ENCODE results near the gene TMA7B. TPM values are rescaled to one million over a fixed set of nuclear protein-coding genes. Genes with fewer than 3 reads are reported as not detected.

TMA7B gene
- total RNA-seq, 4 donors from 2014 or later = not detected

- 72 to 81% methylated on average over 7 of the region's 7 CpGs for WGBS, 2 donors
- no peak for TF ChIP-seq POLR2A (IDR thresholded peaks at IDR 0.05)
- no peak for TF ChIP-seq EP300 (IDR thresholded peaks at IDR 0.05)
- TF ChIP-seq CTCF (IDR thresholded peaks at IDR 0.05) = no peak
Measured at GRCh38 chr22:39927544-39927943, 32.7 kb upstream of the TMA7B start.

GRCh38 chr22:39928536-39929520 is 31.4 kb upstream of the TMA7B start:
- H3K36me3 ChIP-seq = no peaks in the 10 kb centered on the region
- no peak overlapping the region for H3K27ac ChIP-seq
- TF ChIP-seq CTCF (IDR thresholded peaks at IDR 0.05) (no peak), EP300 (IDR thresholded peaks at IDR 0.05) (no peak), POLR2A (IDR thresholded peaks at IDR 0.05) (no peak)
- no peaks in the 10 kb centered on the region for H3K4me1 ChIP-seq
- H3K4me3 ChIP-seq = no peak overlapping the region
- WGBS, 2 donors = 80 to 86% methylated on average over 4 of the region's 4 CpGs
- no peaks in the 10 kb centered on the region for H3K9me3 ChIP-seq
- DNase-seq (ENCODE audit: low spot score in 2 of 2) = no peak
- H3K27me3 ChIP-seq = peaks cover 0 to 6% of the 10 kb centered on the region in 2 donors

More at GRCh38 chr22:39927544-39927943, 32.7 kb upstream of the TMA7B start:
- peaks cover 0 to 6% of the 10 kb centered on the region in 2 donors for H3K27me3 ChIP-seq
- H3K9me3 ChIP-seq = no peaks in the 10 kb centered on the region
- H3K4me1 ChIP-seq = no peaks in the 10 kb centered on the region
- H3K4me3 ChIP-seq = no peak overlapping the region
- DNase-seq (ENCODE audit: low spot score in 2 of 2) = no peak
- no peak overlapping the region for H3K27ac ChIP-seq
- H3K36me3 ChIP-seq = no peaks in the 10 kb centered on the region

GRCh38 chr22:39931251-39931650 is 28.9 kb upstream of the TMA7B start:
- Histone ChIP-seq H3K9me3 (no peaks in the 10 kb centered on the region), H3K4me3 (no peak overlapping the region), H3K4me1 (peaks cover 0 to 4% (median 0%) of the 10 kb centered on the region in 4 donors), H3K36me3 (no peaks in the 10 kb centered on the region), H3K27ac (no peak overlapping the region), H3K27me3 (no peaks in the 10 kb centered on the region)
- 64 to 85% methylated on average over 2 of the region's 2 CpGs for whole genome bisulfite sequencing, 2 donors
- TF ChIP-seq POLR2A (IDR thresholded peaks at IDR 0.05) (no peak), EP300 (IDR thresholded peaks at IDR 0.05) (no peak), CTCF (IDR thresholded peaks at IDR 0.05) (no peak)
- DNase-seq (ENCODE audit: low spot score in 2 of 2) = no peak

DNA sequence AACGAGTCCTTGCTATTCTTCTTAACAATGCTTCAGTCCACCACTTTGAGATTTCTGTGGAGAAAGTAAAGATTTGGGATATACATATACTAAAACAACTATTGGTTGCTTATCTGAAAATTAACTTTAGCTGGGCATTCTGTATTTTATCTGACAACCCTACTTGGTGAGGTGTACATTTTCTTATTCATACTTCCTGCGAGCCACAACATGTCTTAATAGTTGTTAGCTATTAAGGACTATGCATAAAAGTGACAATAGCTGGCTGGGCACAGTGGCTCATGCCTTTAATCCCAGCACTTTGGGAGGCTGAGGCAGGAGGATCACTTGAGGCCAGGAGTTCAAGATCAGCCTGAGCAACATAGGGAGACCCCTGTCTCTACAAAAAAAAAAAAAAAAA is 28.0 kb upstream of the TMA7B start:
- TF ChIP-seq EP300 (IDR thresholded peaks at IDR 0.05) (no peak), POLR2A (IDR thresholded peaks at IDR 0.05) (no peak), CTCF (IDR thresholded peaks at IDR 0.05) (no peak)
- H3K27ac ChIP-seq = no peak overlapping the region
- no peaks in the 10 kb centered on the region for H3K27me3 ChIP-seq
- no peak for DNase-seq (ENCODE audit: low spot score in 2 of 2)
- H3K4me3 ChIP-seq = no peak overlapping the region
- no peaks in the 10 kb centered on the region for H3K9me3 ChIP-seq
- no peaks in the 10 kb centered on the region for H3K36me3 ChIP-seq
- 81% methylated on average over 2 of the region's 2 CpGs for WGBS, 2 donors
- H3K4me1 ChIP-seq = peaks cover 0 to 4% (median 0%) of the 10 kb centered on the region in 4 donors

Data from tibial nerve (tissue), 4 donors.